Progenitor cell of endocrine pancreas (in vitro differentiated cells): ENCODE data around the gene APOLD1. TPM values are rescaled to one million over a fixed set of nuclear protein-coding genes. Genes with fewer than 3 reads are reported as not detected.

Source experiments
- DNase-seq: peaks from one replicate; pipeline ENCODE4 v3.0.0; 2021; ENCODE audit warnings: low spot score; ENCODE audit not compliant: unreplicated experiment
- H3K27ac Mint-ChIP-seq: 2 replicates; pipeline ENCODE4 v1.8.0; 2021; ENCODE audit warnings: mild to moderate bottlenecking, moderate library complexity, mixed read lengths
- H3K27me3 Mint-ChIP-seq: 2 replicates; pipeline ENCODE4 v1.8.0; 2021; ENCODE audit warnings: mixed read lengths
- H3K36me3 Mint-ChIP-seq: 2 replicates; pipeline ENCODE4 v1.8.0; 2022; ENCODE audit warnings: mixed read lengths; ENCODE audit not compliant: insufficient read depth
- H3K4me1 Mint-ChIP-seq: 2 replicates; pipeline ENCODE4 v1.8.0; 2021; ENCODE audit warnings: low read depth, mixed read lengths
- H3K4me3 Mint-ChIP-seq: 2 replicates; pipeline ENCODE4 v1.8.0; 2021; ENCODE audit warnings: low read depth, mild to moderate bottlenecking, moderate library complexity, mixed read lengths
- H3K9me3 Mint-ChIP-seq: 2 replicates; pipeline ENCODE4 v1.8.0; 2021; ENCODE audit warnings: low read depth, mixed read lengths
- total RNA-seq: library from RNA; stranded (reverse); gene quantifications from 2 replicates; pipeline ENCODE4 v1.2.1, GENCODE V29; 2021
- TF ChIP-seq, protein P1 (sequence below): fragments of 200-600 bp; sonication (generic); IDR thresholded peaks from one replicate; pipeline ENCODE4 v1.5.0; 2021; ENCODE audit warnings: antibody characterized with exemption, mild to moderate bottlenecking; ENCODE audit not compliant: unreplicated experiment

APOLD1 gene
- total RNA-seq, 1 donor from 2014 or later, result 5.4 TPM

GRCh38 chr12:12821975-12822374 is 36.5 kb downstream of the APOLD1 start:
- no peak for DNase-seq
- no peak overlapping the region for H3K27ac Mint-ChIP-seq
- H3K4me1 Mint-ChIP-seq, result peaks cover 4% of the 10 kb centered on the region
- TF ChIP-seq, protein P1, sequence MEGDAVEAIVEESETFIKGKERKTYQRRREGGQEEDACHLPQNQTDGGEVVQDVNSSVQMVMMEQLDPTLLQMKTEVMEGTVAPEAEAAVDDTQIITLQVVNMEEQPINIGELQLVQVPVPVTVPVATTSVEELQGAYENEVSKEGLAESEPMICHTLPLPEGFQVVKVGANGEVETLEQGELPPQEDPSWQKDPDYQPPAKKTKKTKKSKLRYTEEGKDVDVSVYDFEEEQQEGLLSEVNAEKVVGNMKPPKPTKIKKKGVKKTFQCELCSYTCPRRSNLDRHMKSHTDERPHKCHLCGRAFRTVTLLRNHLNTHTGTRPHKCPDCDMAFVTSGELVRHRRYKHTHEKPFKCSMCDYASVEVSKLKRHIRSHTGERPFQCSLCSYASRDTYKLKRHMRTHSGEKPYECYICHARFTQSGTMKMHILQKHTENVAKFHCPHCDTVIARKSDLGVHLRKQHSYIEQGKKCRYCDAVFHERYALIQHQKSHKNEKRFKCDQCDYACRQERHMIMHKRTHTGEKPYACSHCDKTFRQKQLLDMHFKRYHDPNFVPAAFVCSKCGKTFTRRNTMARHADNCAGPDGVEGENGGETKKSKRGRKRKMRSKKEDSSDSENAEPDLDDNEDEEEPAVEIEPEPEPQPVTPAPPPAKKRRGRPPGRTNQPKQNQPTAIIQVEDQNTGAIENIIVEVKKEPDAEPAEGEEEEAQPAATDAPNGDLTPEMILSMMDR, result no peak
- H3K36me3 Mint-ChIP-seq, result peaks cover 43% of the 10 kb centered on the region
- H3K27me3 Mint-ChIP-seq, result no peaks in the 10 kb centered on the region
- no peak overlapping the region for H3K4me3 Mint-ChIP-seq
- no peaks in the 10 kb centered on the region for H3K9me3 Mint-ChIP-seq

DNA sequence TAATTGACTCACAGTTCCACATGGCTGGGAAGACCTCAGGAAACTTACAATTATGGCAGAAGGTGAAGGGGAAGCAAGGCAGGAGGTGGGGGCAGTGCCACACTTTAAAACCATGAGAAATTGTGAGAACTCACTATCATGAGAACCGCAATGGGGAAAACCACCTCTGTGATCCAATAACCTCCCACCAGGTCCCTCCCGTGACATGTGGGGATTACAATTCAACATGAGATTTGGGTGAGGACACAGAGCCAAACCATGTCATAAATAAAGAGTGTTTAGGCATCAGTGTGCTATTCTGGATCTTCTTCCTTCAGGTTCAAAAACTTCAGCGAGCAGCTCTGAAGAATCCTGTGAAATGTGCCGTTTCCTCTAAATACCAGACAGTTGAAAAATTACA is 37.4 kb downstream of the APOLD1 start:
- H3K27ac Mint-ChIP-seq, result no peak overlapping the region
- H3K36me3 Mint-ChIP-seq, result peaks cover 49% of the 10 kb centered on the region
- no peak for DNase-seq
- H3K4me3 Mint-ChIP-seq, result no peak overlapping the region
- peaks cover 4% of the 10 kb centered on the region for H3K4me1 Mint-ChIP-seq
- H3K27me3 Mint-ChIP-seq, result no peaks in the 10 kb centered on the region
- no peaks in the 10 kb centered on the region for H3K9me3 Mint-ChIP-seq
- TF ChIP-seq, protein P1, result no peak

- Mint-ChIP-seq H3K9me3 (no peaks in the 10 kb centered on the region), H3K4me1 (peaks cover 4% of the 10 kb centered on the region), H3K36me3 (peaks cover 48% of the 10 kb centered on the region), H3K27me3 (no peaks in the 10 kb centered on the region), H3K27ac (no peak overlapping the region), H3K4me3 (no peak overlapping the region)
- no peak for DNase-seq
- TF ChIP-seq, protein P1, result no peak
These were observed 37.8 kb downstream of the APOLD1 start for GRCh38 chr12:12823300-12823699.

DNA sequence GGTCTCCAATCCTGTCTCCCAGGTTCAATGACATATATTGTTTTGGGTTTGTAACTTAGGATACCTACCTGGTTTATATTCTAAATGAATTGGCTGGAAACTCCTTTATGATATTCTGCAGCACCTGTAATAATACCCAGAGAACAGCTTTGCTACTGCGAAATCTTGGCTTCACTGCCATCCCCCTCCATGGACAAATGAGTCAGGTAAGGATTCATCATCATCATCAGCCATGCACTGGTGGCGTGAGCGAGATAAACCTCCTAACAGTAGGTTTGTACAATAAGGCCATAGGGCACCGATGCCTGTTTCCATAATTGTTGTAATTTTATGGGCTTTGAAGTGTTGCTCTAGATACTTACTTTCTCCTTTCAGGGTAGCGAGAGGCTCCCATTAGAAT is 38.4 kb downstream of the APOLD1 start:
- Mint-ChIP-seq H3K27me3 (no peaks in the 10 kb centered on the region), H3K9me3 (no peaks in the 10 kb centered on the region), H3K4me3 (no peak overlapping the region), H3K36me3 (peaks cover 49% of the 10 kb centered on the region), H3K4me1 (peaks cover 4% of the 10 kb centered on the region), H3K27ac (no peak overlapping the region)
- TF ChIP-seq, protein P1, result no peak
- DNase-seq, result no peak

GRCh38 chr12:12835378-12836146 is 50.1 kb downstream of the APOLD1 start:
- H3K36me3 Mint-ChIP-seq, result peaks cover 30% of the 10 kb centered on the region
- TF ChIP-seq, protein P1, result no peak
- H3K9me3 Mint-ChIP-seq, result no peaks in the 10 kb centered on the region
- H3K4me3 Mint-ChIP-seq, result no peak overlapping the region
- no peaks in the 10 kb centered on the region for H3K27me3 Mint-ChIP-seq
- H3K27ac Mint-ChIP-seq, result peak overlapping the region; percentile 78
- peaks cover 6% of the 10 kb centered on the region for H3K4me1 Mint-ChIP-seq
- DNase-seq, result no peak
